ENCODE data around the gene RFPL4AL1.
"Not testable (repeated sequence)": the region's sequence is repeated elsewhere in the genome, so short reads cannot be mapped to it uniquely, and the experiment has no call there.

Gene RFPL4AL1

DNA sequence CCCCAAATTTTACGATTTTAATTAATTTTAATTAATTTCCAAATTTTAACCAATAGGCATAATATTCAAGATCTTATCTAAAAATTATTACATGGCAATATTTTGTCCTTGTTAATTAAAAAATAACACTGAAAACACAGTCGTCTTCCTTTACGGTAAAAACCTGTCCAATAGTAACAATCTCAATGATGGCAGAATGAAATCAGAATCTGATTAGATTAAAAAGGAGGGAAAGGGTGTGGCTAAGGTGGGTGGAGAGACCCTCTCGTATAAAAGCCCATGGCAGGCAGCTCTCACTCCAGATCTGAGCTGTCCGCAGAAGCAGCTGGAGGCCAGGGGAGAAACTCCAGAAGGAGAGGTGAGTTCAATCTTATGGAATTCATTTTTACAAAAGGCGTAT, at the start of gene RFPL4AL1:
TSS of gene RFPL4AL1 (plus strand) at position 301 of the 400 bp plus-strand sequence. CDS start 2,687 bp downstream, outside the sequence.
- not testable (repeated sequence) for H3K4me3 ChIP-seq (ENCODE audit: low read length in 2 of 2); H3K27me3 ChIP-seq (ENCODE audit: control insufficient read depth in 1 of 2, insufficient read depth in 2 of 2, low read length in 2 of 2); H3K4me1 ChIP-seq (ENCODE audit: control insufficient read depth, insufficient read depth, low read length); H3K27ac ChIP-seq (ENCODE audit: low read length); H3K36me3 ChIP-seq (ENCODE audit: control insufficient read depth in 2 of 2, insufficient read depth in 2 of 2, low read length in 2 of 2); H3K9ac ChIP-seq (ENCODE audit: low read length in 2 of 2)
- peaks cover 0 to 12% of the 10 kb centered on the region in 2 donors for H3K9me3 ChIP-seq (ENCODE audit: control insufficient read depth in 2 of 2, low read length in 2 of 2)

DNA sequence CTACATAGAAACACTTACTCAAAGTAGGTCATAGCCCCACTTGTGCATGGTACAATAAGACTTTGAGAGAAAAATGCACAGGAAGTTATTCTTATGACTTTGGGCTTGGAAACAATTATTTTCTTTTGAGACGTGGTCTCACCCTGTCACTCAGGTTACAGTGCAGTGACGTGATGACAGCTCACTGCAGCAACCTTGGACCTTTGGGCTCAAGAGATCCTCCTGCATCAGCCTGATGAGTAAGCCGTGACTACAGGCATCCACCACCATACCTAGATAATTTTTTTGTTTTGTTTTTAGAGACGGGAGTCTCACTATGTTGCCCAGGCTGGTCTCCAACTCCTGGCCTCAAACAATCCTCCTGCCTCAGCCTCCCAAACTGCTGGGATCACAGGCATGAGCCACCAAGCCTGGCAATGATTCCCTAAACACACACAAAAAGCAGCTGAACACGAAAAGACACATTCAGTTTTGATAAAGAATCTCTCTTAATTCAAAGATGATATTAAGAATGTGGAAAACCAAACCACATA, 48.6 kb upstream of the RFPL4AL1 start:
- Histone ChIP-seq H3K4me1 (ENCODE audit: control insufficient read depth, insufficient read depth, low read length) (no peaks in the 10 kb centered on the region), H3K36me3 (ENCODE audit: control insufficient read depth in 2 of 2, insufficient read depth in 2 of 2, low read length in 2 of 2) (no peaks in the 10 kb centered on the region), H3K27me3 (ENCODE audit: control insufficient read depth in 1 of 2, insufficient read depth in 2 of 2, low read length in 2 of 2) (peaks cover 15 to 26% of the 10 kb centered on the region in 2 donors), H3K9ac (ENCODE audit: low read length in 2 of 2) (no peak overlapping the region), H3K4me3 (ENCODE audit: low read length in 2 of 2) (no peak overlapping the region), H3K9me3 (ENCODE audit: control insufficient read depth in 2 of 2, low read length in 2 of 2) (peaks cover 5 to 7% of the 10 kb centered on the region in 2 donors), H3K27ac (ENCODE audit: low read length) (no peak overlapping the region)

DNA sequence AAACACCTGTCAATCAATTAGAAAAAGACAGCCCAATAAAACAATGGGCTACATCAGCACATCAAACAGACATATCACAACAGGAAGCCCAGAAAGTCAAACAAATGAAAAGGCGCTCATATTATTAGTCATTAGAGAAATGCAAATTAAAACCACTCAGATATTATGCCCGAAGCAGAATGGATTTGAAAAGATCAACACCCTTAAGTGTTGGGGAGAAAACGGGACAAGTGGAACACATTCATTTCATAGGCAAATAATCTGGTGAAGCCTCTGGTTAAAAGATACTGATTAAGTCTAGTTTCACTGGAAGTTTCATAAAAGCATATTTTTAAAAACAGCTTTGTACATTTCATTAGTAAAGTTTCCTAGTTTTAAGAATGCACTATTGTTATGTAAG, 48.1 kb upstream of the RFPL4AL1 start:
- H3K27ac ChIP-seq (ENCODE audit: low read length), result no peak overlapping the region
- no peaks in the 10 kb centered on the region for H3K4me1 ChIP-seq (ENCODE audit: control insufficient read depth, insufficient read depth, low read length)
- H3K4me3 ChIP-seq (ENCODE audit: low read length in 2 of 2), result no peak overlapping the region
- peaks cover 15 to 26% of the 10 kb centered on the region in 2 donors for H3K27me3 ChIP-seq (ENCODE audit: control insufficient read depth in 1 of 2, insufficient read depth in 2 of 2, low read length in 2 of 2)
- no peak overlapping the region for H3K9ac ChIP-seq (ENCODE audit: low read length in 2 of 2)
- peaks cover 5 to 7% of the 10 kb centered on the region in 2 donors for H3K9me3 ChIP-seq (ENCODE audit: control insufficient read depth in 2 of 2, low read length in 2 of 2)
- no peaks in the 10 kb centered on the region for H3K36me3 ChIP-seq (ENCODE audit: control insufficient read depth in 2 of 2, insufficient read depth in 2 of 2, low read length in 2 of 2)

- H3K27me3 ChIP-seq (ENCODE audit: control insufficient read depth in 1 of 2, insufficient read depth in 2 of 2, low read length in 2 of 2), result peaks cover 8 to 13% of the 10 kb centered on the region in 2 donors
- no peaks in the 10 kb centered on the region for H3K4me1 ChIP-seq (ENCODE audit: control insufficient read depth, insufficient read depth, low read length)
- no peak overlapping the region for H3K27ac ChIP-seq (ENCODE audit: low read length)
- no peak overlapping the region for H3K9ac ChIP-seq (ENCODE audit: low read length in 2 of 2)
- peaks cover 5 to 7% of the 10 kb centered on the region in 2 donors for H3K9me3 ChIP-seq (ENCODE audit: control insufficient read depth in 2 of 2, low read length in 2 of 2)
- no peaks in the 10 kb centered on the region for H3K36me3 ChIP-seq (ENCODE audit: control insufficient read depth in 2 of 2, insufficient read depth in 2 of 2, low read length in 2 of 2)
- no peak overlapping the region for H3K4me3 ChIP-seq (ENCODE audit: low read length in 2 of 2)
Measured at GRCh38 chr19:55723491-55723890, 45.4 kb upstream of the RFPL4AL1 start.

- H3K4me3 ChIP-seq (ENCODE audit: low read length in 2 of 2); H3K36me3 ChIP-seq (ENCODE audit: control insufficient read depth in 2 of 2, insufficient read depth in 2 of 2, low read length in 2 of 2); H3K4me1 ChIP-seq (ENCODE audit: control insufficient read depth, insufficient read depth, low read length); H3K9ac ChIP-seq (ENCODE audit: low read length in 2 of 2); H3K27me3 ChIP-seq (ENCODE audit: control insufficient read depth in 1 of 2, insufficient read depth in 2 of 2, low read length in 2 of 2); H3K9me3 ChIP-seq (ENCODE audit: control insufficient read depth in 2 of 2, low read length in 2 of 2); H3K27ac ChIP-seq (ENCODE audit: low read length): not testable (repeated sequence)
Measured at GRCh38 chr19:55730378-55730777, 38.5 kb upstream of the RFPL4AL1 start.

GRCh38 chr19:55738302-55738701, 30.6 kb upstream of the RFPL4AL1 start, which contains the start of gene NLRP9:
NLRP9 (minus strand) TSS chr19:55738402; CDS start chr19:55738374, 28 bp downstream.
- Histone ChIP-seq H3K4me3 (ENCODE audit: low read length in 2 of 2) (no peak within 1 kb of the TSS), H3K27ac (ENCODE audit: low read length) (no peak within 1 kb of the TSS), H3K9ac (ENCODE audit: low read length in 2 of 2) (no peak within 1 kb of the TSS), H3K4me1 (ENCODE audit: control insufficient read depth, insufficient read depth, low read length) (no peaks in the 10 kb centered on the region), H3K9me3 (ENCODE audit: control insufficient read depth in 2 of 2, low read length in 2 of 2) (no peaks in the 10 kb centered on the region), H3K27me3 (ENCODE audit: control insufficient read depth in 1 of 2, insufficient read depth in 2 of 2, low read length in 2 of 2) (peaks cover 0 to 4% of the 10 kb centered on the region in 2 donors), H3K36me3 (ENCODE audit: control insufficient read depth in 2 of 2, insufficient read depth in 2 of 2, low read length in 2 of 2) (no peaks in the 10 kb centered on the region)

GRCh38 chr19:55750715-55751114, 18.2 kb upstream of the RFPL4AL1 start:
- Histone ChIP-seq H3K9me3 (ENCODE audit: control insufficient read depth in 2 of 2, low read length in 2 of 2) (no peaks in the 10 kb centered on the region), H3K4me1 (ENCODE audit: control insufficient read depth, insufficient read depth, low read length) (no peaks in the 10 kb centered on the region), H3K4me3 (ENCODE audit: low read length in 2 of 2) (no peak overlapping the region), H3K36me3 (ENCODE audit: control insufficient read depth in 2 of 2, insufficient read depth in 2 of 2, low read length in 2 of 2) (no peaks in the 10 kb centered on the region), H3K27ac (ENCODE audit: low read length) (no peak overlapping the region), H3K9ac (ENCODE audit: low read length in 2 of 2) (no peak overlapping the region), H3K27me3 (ENCODE audit: control insufficient read depth in 1 of 2, insufficient read depth in 2 of 2, low read length in 2 of 2) (no peaks in the 10 kb centered on the region)

DNA sequence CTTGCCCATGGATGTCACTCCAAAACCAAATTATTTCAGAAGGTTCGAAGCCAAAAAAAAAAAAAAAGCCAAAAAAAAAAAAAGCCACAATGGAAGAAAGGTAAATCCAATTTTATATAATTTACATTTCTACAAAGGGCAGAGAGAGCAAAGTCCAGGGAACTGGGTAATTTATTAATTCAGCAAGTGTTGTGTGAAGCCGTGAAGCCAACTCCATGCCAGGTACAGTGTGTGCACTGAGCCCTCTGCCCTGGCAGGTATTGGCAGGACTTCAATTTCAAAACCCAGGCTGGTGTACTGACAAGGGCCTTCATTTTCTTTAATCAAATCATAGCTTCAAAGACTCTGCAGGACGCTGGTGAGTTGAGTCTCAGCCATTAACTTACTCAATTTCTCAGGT, 15.5 kb upstream of the RFPL4AL1 start:
- no peak overlapping the region for H3K27ac ChIP-seq (ENCODE audit: low read length)
- peaks cover 0 to 2% of the 10 kb centered on the region in 2 donors for H3K27me3 ChIP-seq (ENCODE audit: control insufficient read depth in 1 of 2, insufficient read depth in 2 of 2, low read length in 2 of 2)
- no peaks in the 10 kb centered on the region for H3K4me1 ChIP-seq (ENCODE audit: control insufficient read depth, insufficient read depth, low read length)
- H3K36me3 ChIP-seq (ENCODE audit: control insufficient read depth in 2 of 2, insufficient read depth in 2 of 2, low read length in 2 of 2), result no peaks in the 10 kb centered on the region
- H3K9ac ChIP-seq (ENCODE audit: low read length in 2 of 2), result no peak overlapping the region
- no peaks in the 10 kb centered on the region for H3K9me3 ChIP-seq (ENCODE audit: control insufficient read depth in 2 of 2, low read length in 2 of 2)
- H3K4me3 ChIP-seq (ENCODE audit: low read length in 2 of 2), result no peak overlapping the region

GRCh38 chr19:55756808-55757207, 12.1 kb upstream of the RFPL4AL1 start:
- not testable (repeated sequence) for H3K4me1 ChIP-seq (ENCODE audit: control insufficient read depth, insufficient read depth, low read length); H3K9me3 ChIP-seq (ENCODE audit: control insufficient read depth in 2 of 2, low read length in 2 of 2); H3K4me3 ChIP-seq (ENCODE audit: low read length in 2 of 2); H3K27ac ChIP-seq (ENCODE audit: low read length); H3K36me3 ChIP-seq (ENCODE audit: control insufficient read depth in 2 of 2, insufficient read depth in 2 of 2, low read length in 2 of 2); H3K9ac ChIP-seq (ENCODE audit: low read length in 2 of 2); H3K27me3 ChIP-seq (ENCODE audit: control insufficient read depth in 1 of 2, insufficient read depth in 2 of 2, low read length in 2 of 2)

- not testable (repeated sequence) for H3K4me1 ChIP-seq (ENCODE audit: control insufficient read depth, insufficient read depth, low read length); H3K9me3 ChIP-seq (ENCODE audit: control insufficient read depth in 2 of 2, low read length in 2 of 2); H3K27me3 ChIP-seq (ENCODE audit: control insufficient read depth in 1 of 2, insufficient read depth in 2 of 2, low read length in 2 of 2); H3K36me3 ChIP-seq (ENCODE audit: control insufficient read depth in 2 of 2, insufficient read depth in 2 of 2, low read length in 2 of 2); H3K27ac ChIP-seq (ENCODE audit: low read length); H3K4me3 ChIP-seq (ENCODE audit: low read length in 2 of 2); H3K9ac ChIP-seq (ENCODE audit: low read length in 2 of 2)
Measured at GRCh38 chr19:55758797-55759196, 10.1 kb upstream of the RFPL4AL1 start, which contains the start of gene RFPL4A. RFPL4A (plus strand) TSS chr19:55759097; CDS start chr19:55761801, 2,704 bp downstream.

DNA sequence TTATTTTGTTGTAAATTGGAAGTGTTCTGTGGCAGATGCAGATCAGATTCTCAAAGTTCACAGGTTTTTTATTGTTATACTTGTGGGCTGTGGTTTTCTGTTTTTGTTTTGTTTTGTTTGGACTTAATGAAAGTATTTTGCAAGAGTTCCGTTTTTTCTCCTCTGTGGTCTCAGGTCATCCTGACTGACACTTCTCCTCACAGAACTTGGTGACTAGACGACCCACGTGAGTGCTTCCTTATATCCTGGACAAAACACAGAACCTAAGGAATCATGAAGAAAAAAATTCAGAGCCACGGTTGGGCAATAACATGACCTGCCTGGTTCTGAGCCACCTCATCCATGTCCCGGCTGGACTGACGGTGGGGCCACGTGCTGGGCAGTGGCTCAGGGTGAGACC, 2.5 kb upstream of the RFPL4AL1 start:
- no peak overlapping the region for H3K9ac ChIP-seq (ENCODE audit: low read length in 2 of 2)
- no peak overlapping the region for H3K4me3 ChIP-seq (ENCODE audit: low read length in 2 of 2)
- H3K27me3 ChIP-seq (ENCODE audit: control insufficient read depth in 1 of 2, insufficient read depth in 2 of 2, low read length in 2 of 2), result peaks cover 0 to 2% of the 10 kb centered on the region in 2 donors
- H3K27ac ChIP-seq (ENCODE audit: low read length), result no peak overlapping the region
- H3K36me3 ChIP-seq (ENCODE audit: control insufficient read depth in 2 of 2, insufficient read depth in 2 of 2, low read length in 2 of 2), result no peaks in the 10 kb centered on the region
- no peaks in the 10 kb centered on the region for H3K4me1 ChIP-seq (ENCODE audit: control insufficient read depth, insufficient read depth, low read length)
- H3K9me3 ChIP-seq (ENCODE audit: control insufficient read depth in 2 of 2, low read length in 2 of 2), result peaks cover 0 to 12% of the 10 kb centered on the region in 2 donors
